Progenitor cell of endocrine pancreas (in vitro differentiated cells): ENCODE data around the gene SEC24A. TPM values are rescaled to one million over a fixed set of nuclear protein-coding genes. Genes with fewer than 3 reads are reported as not detected.
A peak's percentile ranks its signal among the peaks of the same experiment; 100 is the strongest.
"Not testable (repeated sequence)": the region's sequence is repeated elsewhere in the genome, so short reads cannot be mapped to it uniquely, and the experiment has no call there.

Experiments used
- DNase-seq: peaks from one replicate; pipeline ENCODE4 v3.0.0; 2021; ENCODE audit warnings: low spot score; ENCODE audit not compliant: unreplicated experiment
- H3K27ac Mint-ChIP-seq: 2 replicates; pipeline ENCODE4 v1.8.0; 2021; ENCODE audit warnings: mild to moderate bottlenecking, moderate library complexity, mixed read lengths
- H3K27me3 Mint-ChIP-seq: 2 replicates; pipeline ENCODE4 v1.8.0; 2021; ENCODE audit warnings: mixed read lengths
- H3K36me3 Mint-ChIP-seq: 2 replicates; pipeline ENCODE4 v1.8.0; 2022; ENCODE audit warnings: mixed read lengths; ENCODE audit not compliant: insufficient read depth
- H3K4me1 Mint-ChIP-seq: 2 replicates; pipeline ENCODE4 v1.8.0; 2021; ENCODE audit warnings: low read depth, mixed read lengths
- H3K4me3 Mint-ChIP-seq: 2 replicates; pipeline ENCODE4 v1.8.0; 2021; ENCODE audit warnings: low read depth, mild to moderate bottlenecking, moderate library complexity, mixed read lengths
- H3K9me3 Mint-ChIP-seq: 2 replicates; pipeline ENCODE4 v1.8.0; 2021; ENCODE audit warnings: low read depth, mixed read lengths
- CTCF ChIP-seq: fragments of 200-600 bp; sonication (generic); IDR thresholded peaks from one replicate; pipeline ENCODE4 v1.5.0; 2021; ENCODE audit warnings: antibody characterized with exemption, mild to moderate bottlenecking; ENCODE audit not compliant: unreplicated experiment
- total RNA-seq: library from RNA; stranded (reverse); gene quantifications from 2 replicates; pipeline ENCODE4 v1.2.1, GENCODE V29; 2021

SEC24A gene
- total RNA-seq, 1 donor from 2014 or later, result 27.0 TPM

DNA sequence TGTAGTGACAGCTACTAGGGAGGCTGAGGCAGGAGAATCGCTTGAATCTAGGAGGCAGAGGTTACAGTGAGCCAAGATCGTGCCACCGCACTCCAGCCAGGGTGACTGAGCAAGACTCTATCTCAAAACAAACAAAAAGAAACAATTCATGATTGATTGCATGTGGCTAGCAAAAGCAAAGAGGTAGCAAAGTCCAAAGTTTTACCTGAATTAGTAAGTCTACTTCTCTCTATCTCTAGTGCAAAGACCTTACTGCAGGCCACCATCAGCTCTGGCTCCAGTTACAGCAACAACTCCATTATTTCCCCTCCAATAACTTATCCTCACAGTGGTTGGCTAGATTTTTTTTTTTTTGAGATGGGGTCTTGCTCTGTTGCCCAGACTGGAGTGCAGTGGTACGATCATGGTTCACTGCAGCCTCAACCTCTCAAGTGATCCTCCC, 9.8 kb upstream of the SEC24A start:
- peak overlapping the region; percentile 95 for H3K27ac Mint-ChIP-seq
- no peak for DNase-seq
- peak overlapping the region; percentile 31 for H3K4me3 Mint-ChIP-seq
- no peaks in the 10 kb centered on the region for H3K36me3 Mint-ChIP-seq
- H3K4me1 Mint-ChIP-seq, result peaks cover 25% of the 10 kb centered on the region
- no peaks in the 10 kb centered on the region for H3K27me3 Mint-ChIP-seq
- no peaks in the 10 kb centered on the region for H3K9me3 Mint-ChIP-seq
- TF ChIP-seq CTCF, result no peak

DNA sequence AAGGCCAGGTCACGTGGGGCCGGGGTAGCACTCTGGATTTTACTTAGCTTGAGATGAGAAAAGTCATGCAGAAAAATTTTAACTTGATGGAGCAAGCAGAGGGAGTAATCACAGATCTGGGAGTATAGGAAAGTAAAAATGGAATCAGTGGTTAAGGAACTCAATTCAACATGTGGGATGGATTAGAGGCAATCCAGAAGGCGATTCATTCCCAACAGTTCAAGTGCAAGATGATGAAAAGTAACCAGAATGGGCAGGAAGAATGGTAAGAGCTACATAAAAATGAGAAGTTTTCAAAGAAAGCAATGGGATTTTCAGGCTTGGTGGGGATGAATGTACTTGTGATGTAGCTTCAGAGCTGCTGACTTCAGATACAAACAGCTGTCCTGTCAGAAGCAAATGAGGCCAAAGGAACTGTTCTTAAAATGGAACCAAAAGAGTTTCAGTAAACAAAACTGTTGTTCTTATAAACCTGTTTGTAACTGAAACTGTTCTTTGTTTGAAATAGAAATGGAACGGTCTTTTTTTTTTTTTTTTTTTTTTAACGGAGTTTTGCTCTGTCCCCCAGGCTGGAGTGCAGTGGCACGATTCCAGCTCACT, 5.6 kb upstream of the SEC24A start:
- H3K9me3 Mint-ChIP-seq, result no peaks in the 10 kb centered on the region
- peaks cover 19% of the 10 kb centered on the region for H3K4me1 Mint-ChIP-seq
- peak overlapping the region; percentile 20 for H3K27ac Mint-ChIP-seq
- DNase-seq, result no peak
- H3K36me3 Mint-ChIP-seq, result no peaks in the 10 kb centered on the region
- H3K4me3 Mint-ChIP-seq, result no peak overlapping the region
- no peak for TF ChIP-seq CTCF
- H3K27me3 Mint-ChIP-seq, result no peaks in the 10 kb centered on the region

- no peaks in the 10 kb centered on the region for H3K27me3 Mint-ChIP-seq
- DNase-seq, result no peak
- no peak for TF ChIP-seq CTCF
- H3K36me3 Mint-ChIP-seq, result no peaks in the 10 kb centered on the region
- H3K27ac Mint-ChIP-seq, result peak overlapping the region; percentile 98
- H3K4me3 Mint-ChIP-seq, result peak overlapping the region; percentile 89
- H3K4me1 Mint-ChIP-seq, result peaks cover 15% of the 10 kb centered on the region
- no peaks in the 10 kb centered on the region for H3K9me3 Mint-ChIP-seq
Observed at GRCh38 chr5:134647750-134648424, 698 bp upstream of the SEC24A start.

GRCh38 chr5:134649163-134649835, 714 bp downstream of the SEC24A start:
- Mint-ChIP-seq H3K9me3 (no peaks in the 10 kb centered on the region), H3K36me3 (peaks cover 2% of the 10 kb centered on the region), H3K4me3 (peak overlapping the region; percentile 89), H3K4me1 (peaks cover 16% of the 10 kb centered on the region), H3K27me3 (no peaks in the 10 kb centered on the region), H3K27ac (peak overlapping the region; percentile 98)
- no peak for TF ChIP-seq CTCF
- DNase-seq, result no peak

GRCh38 chr5:134650660-134651059, 2.1 kb downstream of the SEC24A start:
- not testable (repeated sequence) for H3K27ac Mint-ChIP-seq, H3K36me3 Mint-ChIP-seq, H3K9me3 Mint-ChIP-seq, DNase-seq, H3K27me3 Mint-ChIP-seq
- peaks cover 19% of the 10 kb centered on the region for H3K4me1 Mint-ChIP-seq
- peak overlapping the region; percentile 16 for H3K4me3 Mint-ChIP-seq
